Aorta (tissue), 5 donors: ENCODE data around the gene KHDC3L. TPM values are rescaled to one million over a fixed set of nuclear protein-coding genes. Genes with fewer than 3 reads are reported as not detected.

Experiments used
- ATAC-seq: fragments of 200-7000 bp; cut with Tn5 transposase; one replicate; pipeline ENCODE4 v1.9.1; 2022; ENCODE audit warnings: moderate library complexity; ENCODE audit not compliant: low FRiP score
- DNase-seq, 2 donors: peaks; one replicate each; pipeline ENCODE4 v3.0.0-alpha.2; 2020
- H3K27ac ChIP-seq, 2 donors: one replicate each; pipeline ENCODE4 v1.5.1; 2013; ENCODE audit warnings: low read length in 2 of 2, mild to moderate bottlenecking in 2 of 2, moderate library complexity in 2 of 2, control low read depth in 1 of 2, inconsistent platforms in 1 of 2, low read depth in 1 of 2
- H3K27me3 ChIP-seq, 2 donors: one replicate each; pipeline ENCODE4 v1.6.1; 2013; ENCODE audit warnings: control low read depth in 1 of 2, low read length in 1 of 2, mild to moderate bottlenecking in 1 of 2, moderate library complexity in 1 of 2; ENCODE audit not compliant: insufficient read depth in 2 of 2, control insufficient read depth in 1 of 2
- H3K36me3 ChIP-seq, 2 donors: one replicate each; pipeline ENCODE4 v1.6.1; 2013; ENCODE audit warnings: control low read depth in 1 of 2, low read length in 1 of 2, mild to moderate bottlenecking in 1 of 2; ENCODE audit not compliant: insufficient read depth in 2 of 2, control insufficient read depth in 1 of 2
- H3K4me1 ChIP-seq, 2 donors: one replicate each; pipeline ENCODE4 v1.6.1; 2013; ENCODE audit warnings: low read length in 2 of 2, control low read depth in 1 of 2, mild to moderate bottlenecking in 1 of 2, moderate library complexity in 1 of 2; ENCODE audit not compliant: insufficient read depth in 2 of 2, control insufficient read depth in 1 of 2
- H3K4me3 ChIP-seq, 2 donors: one replicate each; pipeline ENCODE4 v1.5.1; 2013; ENCODE audit warnings: low read length in 2 of 2, control low read depth in 1 of 2, mild to moderate bottlenecking in 1 of 2
- H3K9me3 ChIP-seq: one replicate; pipeline ENCODE4 v1.6.1; 2013; ENCODE audit warnings: mild to moderate bottlenecking, low read length; ENCODE audit not compliant: control insufficient read depth
- WGBS, 2 donors: extraction: QIAGEN DNeasy Blood & Tissue Kit; methylation state at CpG; one replicate each; pipeline ENCODE4 v1.1.7; 2013; 5-methylcytosine and 5-hydroxymethylcytosine counted together
- intact Hi-C, 2 donors: fragments of 100-400 bp; cut with DNase I; formaldehyde crosslinking; loops; one replicate each; pipeline versions ENCODE4 v1.14.2 to v1.15.0; 2022
- long read RNA-seq, 2 donors: library from polyadenylated mRNA; unstranded; transcript quantifications; one replicate each; pipeline ENCODE4 v2.0.0, GENCODE V29; 2020 to 2021
- polyA plus RNA-seq, 2 donors: library from polyadenylated mRNA; stranded (reverse); fragments of 200-250 nt; gene quantifications; one replicate each; pipeline ENCODE4 v1.2.3, GENCODE V29; 2013
- total RNA-seq, 2 donors: library from RNA; stranded (reverse); fragmentation: NEBNext Ultra II Directional; extraction: Animal tissue kit (Norgen Biotek cat#: 25700); gene quantifications; one replicate each; pipeline ENCODE4 v1.2.1, GENCODE V29; 2021
- donor health status: healthy with polysubstance abuse.
- donor health status: Bipolar disorder and iron deficiency.
- donor health status: DM: no; HTN: no; CAD: no.
- donor health status: DM: no; HTN: no; CAD: no.
- donor health status: DM: yes; HTN: yes; CAD: no.

Gene KHDC3L
- total RNA-seq (not detected), polyA plus RNA-seq (not detected)
- long read RNA-seq, donor 1, partial matches to known transcripts = 0 of 1 reads
- long read RNA-seq, donor 1, other reads (novel, unspliced or antisense) = 1 of 1 reads
- long read RNA-seq, donor 2 = 0 reads

GRCh38 chr6:73362358-73362757 is at the start of gene KHDC3L:
Gene KHDC3L, plus strand, starts transcription at chr6:73362658. Its CDS starts 72 bp downstream, at chr6:73362730.
- WGBS, 2 donors = 89 to 92% methylated on average over 23 of the region's 23 CpGs
- H3K4me1 ChIP-seq = no peaks in the 10 kb centered on the region
- no peaks in the 10 kb centered on the region for H3K36me3 ChIP-seq
- no peak for DNase-seq
- H3K9me3 ChIP-seq = no peaks in the 10 kb centered on the region
- H3K4me3 ChIP-seq = no peak within 1 kb of the TSS
- H3K27me3 ChIP-seq = no peaks in the 10 kb centered on the region
- intact Hi-C loops = no loop called here
- no peak for ATAC-seq
- H3K27ac ChIP-seq = no peak within 1 kb of the TSS

- 15% methylated on average over 58 to 61 of the region's 61 CpGs for WGBS, 2 donors
- Histone ChIP-seq H3K4me3 (no peak overlapping the region), H3K36me3 (no peaks in the 10 kb centered on the region), H3K27me3 (no peaks in the 10 kb centered on the region), H3K27ac (no peak overlapping the region), H3K4me1 (no peaks in the 10 kb centered on the region), H3K9me3 (peaks cover 3% of the 10 kb centered on the region)
- ATAC-seq = no peak
- no peak for DNase-seq
- intact Hi-C loops = no loop called here
Observed at GRCh38 chr6:73314577-73315492, 47.6 kb upstream of the KHDC3L start.

GRCh38 chr6:73323323-73323722 is 39.1 kb upstream of the KHDC3L start:
- 87 to 95% methylated on average over 2 of the region's 2 CpGs for WGBS, 2 donors
- no peak overlapping the region for H3K4me3 ChIP-seq
- no peak overlapping the region for H3K27ac ChIP-seq
- ATAC-seq = no peak
- no peaks in the 10 kb centered on the region for H3K9me3 ChIP-seq
- H3K36me3 ChIP-seq = no peaks in the 10 kb centered on the region
- H3K4me1 ChIP-seq = no peaks in the 10 kb centered on the region
- intact Hi-C loops = no loop called here
- no peak for DNase-seq
- H3K27me3 ChIP-seq = no peaks in the 10 kb centered on the region

- no peaks in the 10 kb centered on the region for H3K4me1 ChIP-seq
- intact Hi-C loops = loop anchor here in 1 of 2 donors (1.0 kb wide), 1 partner anchor 39 kb away; no protein-coding TSS in a partner anchor
- WGBS, 2 donors = 94 to 95% methylated on average over 3 of the region's 3 CpGs
- no peaks in the 10 kb centered on the region for H3K9me3 ChIP-seq
- no peaks in the 10 kb centered on the region for H3K36me3 ChIP-seq
- H3K4me3 ChIP-seq = no peak overlapping the region
- ATAC-seq (no peak), DNase-seq (no peak)
- H3K27ac ChIP-seq = no peak overlapping the region
- no peaks in the 10 kb centered on the region for H3K27me3 ChIP-seq
Observed at GRCh38 chr6:73325656-73326055, 36.8 kb upstream of the KHDC3L start.

- intact Hi-C loops = loop anchor here in 1 of 2 donors (2.0 kb wide), 1 partner anchor 42 kb away; no protein-coding TSS in a partner anchor
Observed at GRCh38 chr6:73328790-73329189, 33.7 kb upstream of the KHDC3L start.

GRCh38 chr6:73329201-73329600 is 33.3 kb upstream of the KHDC3L start:
- H3K36me3 ChIP-seq = no peaks in the 10 kb centered on the region
- H3K4me3 ChIP-seq = no peak overlapping the region
- H3K27ac ChIP-seq = no peak overlapping the region
- WGBS, 2 donors = 45 to 47% methylated on average over 3 of the region's 3 CpGs
- H3K9me3 ChIP-seq = no peaks in the 10 kb centered on the region
- DNase-seq = no peak
- intact Hi-C loops = loop anchor here in 1 of 2 donors (2.0 kb wide), 1 partner anchor 42 kb away; no protein-coding TSS in a partner anchor
- H3K27me3 ChIP-seq = no peaks in the 10 kb centered on the region
- ATAC-seq = no peak
- H3K4me1 ChIP-seq = no peaks in the 10 kb centered on the region

More at GRCh38 chr6:73328790-73329189, 33.7 kb upstream of the KHDC3L start:
- Histone ChIP-seq H3K27me3 (no peaks in the 10 kb centered on the region), H3K27ac (no peak overlapping the region), H3K4me3 (no peak overlapping the region), H3K36me3 (no peaks in the 10 kb centered on the region), H3K9me3 (no peaks in the 10 kb centered on the region), H3K4me1 (no peaks in the 10 kb centered on the region)
- ATAC-seq (no peak), DNase-seq (no peak)
- WGBS, 2 donors = 55 to 60% methylated on average over 3 of the region's 3 CpGs

- H3K9me3 ChIP-seq = no peaks in the 10 kb centered on the region
- H3K4me3 ChIP-seq = no peak overlapping the region
- H3K27me3 ChIP-seq = no peaks in the 10 kb centered on the region
- H3K4me1 ChIP-seq = no peaks in the 10 kb centered on the region
- intact Hi-C loops = no loop called here
- WGBS, 2 donors = 60 to 64% methylated on average over 3 of the region's 3 CpGs
- no peaks in the 10 kb centered on the region for H3K36me3 ChIP-seq
- H3K27ac ChIP-seq = no peak overlapping the region
- DNase-seq (no peak), ATAC-seq (no peak)
Observed at GRCh38 chr6:73339340-73339739, 23.1 kb upstream of the KHDC3L start.

GRCh38 chr6:73340048-73340447 is 22.4 kb upstream of the KHDC3L start:
- DNase-seq = no peak
- Histone ChIP-seq H3K27ac (no peak overlapping the region), H3K27me3 (no peaks in the 10 kb centered on the region), H3K4me3 (no peak overlapping the region), H3K9me3 (no peaks in the 10 kb centered on the region), H3K4me1 (no peaks in the 10 kb centered on the region), H3K36me3 (no peaks in the 10 kb centered on the region)
- 68 to 75% methylated on average over 2 of the region's 2 CpGs for WGBS, 2 donors
- ATAC-seq = no peak
- intact Hi-C loops = no loop called here

GRCh38 chr6:73341335-73341734 is 21.1 kb upstream of the KHDC3L start:
- 84 to 89% methylated on average over 1 of the region's 1 CpG for WGBS, 2 donors
- H3K9me3 ChIP-seq = no peaks in the 10 kb centered on the region
- H3K36me3 ChIP-seq = no peaks in the 10 kb centered on the region
- intact Hi-C loops = no loop called here
- no peak overlapping the region for H3K4me3 ChIP-seq
- DNase-seq = no peak
- H3K27me3 ChIP-seq = no peaks in the 10 kb centered on the region
- no peaks in the 10 kb centered on the region for H3K4me1 ChIP-seq
- no peak for ATAC-seq
- no peak overlapping the region for H3K27ac ChIP-seq
